AML-193 (cell line): ENCODE data around the gene TOX2.
A peak's percentile ranks its signal among the peaks of the same experiment; 100 is the strongest.

Experiments
- DNase-seq, 2 experiments: peaks; one replicate each; lab custom pipeline; 2025; lab: John Stamatoyannopoulos, UW

TOX2 gene

DNA sequence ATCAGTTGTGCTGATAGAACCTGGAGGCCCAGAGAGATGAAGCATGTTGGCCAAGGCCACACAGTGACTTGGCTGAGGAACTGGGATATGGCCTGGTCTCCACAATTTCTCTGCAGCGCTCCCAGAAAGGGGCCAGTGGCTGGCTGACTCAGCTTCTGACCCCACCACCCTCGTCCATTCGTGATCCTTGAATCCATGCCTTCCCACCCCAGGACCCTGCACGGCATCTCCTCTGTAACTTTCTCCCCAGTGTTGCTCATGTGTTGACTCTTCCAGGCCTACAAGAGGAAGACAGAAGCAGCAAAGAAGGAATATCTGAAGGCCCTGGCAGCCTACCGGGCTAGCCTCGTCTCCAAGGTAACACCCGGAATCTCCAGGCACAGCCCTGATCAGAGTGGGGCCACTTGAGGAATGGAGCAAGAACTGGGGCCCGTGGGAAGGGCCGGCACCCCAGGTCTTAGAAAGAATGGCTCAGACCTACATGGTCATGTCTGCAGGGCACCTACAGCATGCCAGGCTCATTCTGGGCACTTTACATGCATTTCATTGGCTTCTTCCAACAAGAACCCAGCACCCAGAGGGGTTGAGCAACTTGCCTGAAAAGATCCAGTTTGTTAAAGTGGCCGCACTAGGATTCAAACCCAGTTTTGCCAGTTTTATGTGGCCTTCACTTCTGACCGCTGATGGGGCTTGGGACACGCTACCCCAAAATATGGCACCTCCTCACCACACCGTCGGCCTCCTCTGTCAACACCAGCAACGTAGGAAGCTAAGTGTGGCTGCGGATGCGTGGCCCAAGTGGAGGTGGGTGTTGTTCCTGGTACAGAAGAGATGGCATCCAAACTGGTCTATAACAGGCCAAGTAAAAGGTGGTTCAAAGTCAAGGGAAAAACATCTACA, 150.1 kb downstream of the TOX2 start:
- DNase-seq, result no peak

DNA sequence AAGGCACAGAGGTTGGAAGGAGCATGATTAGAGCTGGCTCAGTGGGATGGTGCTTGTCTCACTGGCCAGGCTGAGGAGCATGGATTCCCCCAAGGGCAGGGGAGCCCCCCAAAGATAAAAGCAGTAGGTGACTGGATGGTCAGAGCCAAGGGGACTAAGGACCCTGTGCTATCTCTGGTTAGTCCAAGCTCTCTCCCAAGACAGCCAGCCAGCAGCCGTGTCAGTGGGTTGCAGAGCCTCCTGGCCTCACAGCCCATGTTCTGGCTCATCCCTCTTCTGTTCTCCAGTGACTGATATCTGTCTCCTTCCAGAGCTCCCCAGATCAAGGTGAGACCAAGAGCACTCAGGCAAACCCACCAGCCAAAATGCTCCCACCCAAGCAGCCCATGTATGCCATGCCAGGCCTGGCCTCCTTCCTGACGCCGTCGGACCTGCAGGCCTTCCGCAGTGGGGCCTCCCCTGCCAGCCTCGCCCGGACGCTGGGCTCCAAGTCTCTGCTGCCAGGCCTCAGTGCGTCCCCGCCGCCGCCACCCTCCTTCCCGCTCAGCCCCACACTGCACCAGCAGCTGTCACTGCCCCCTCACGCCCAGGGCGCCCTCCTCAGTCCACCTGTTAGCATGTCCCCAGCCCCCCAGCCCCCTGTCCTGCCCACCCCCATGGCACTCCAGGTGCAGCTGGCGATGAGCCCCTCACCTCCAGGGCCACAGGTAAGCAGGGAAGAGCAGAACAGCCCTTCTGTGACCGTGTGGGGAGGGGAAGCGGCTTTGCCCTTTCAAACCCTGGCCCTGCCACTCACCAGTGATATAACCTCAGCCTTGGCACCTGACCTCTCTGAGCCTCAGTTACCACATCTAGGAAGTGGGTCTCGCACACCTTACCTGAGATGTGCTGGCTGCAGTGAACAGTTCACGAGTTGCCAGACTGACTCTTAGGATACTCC, 151.0 kb downstream of the TOX2 start:
- no peak for DNase-seq

DNA sequence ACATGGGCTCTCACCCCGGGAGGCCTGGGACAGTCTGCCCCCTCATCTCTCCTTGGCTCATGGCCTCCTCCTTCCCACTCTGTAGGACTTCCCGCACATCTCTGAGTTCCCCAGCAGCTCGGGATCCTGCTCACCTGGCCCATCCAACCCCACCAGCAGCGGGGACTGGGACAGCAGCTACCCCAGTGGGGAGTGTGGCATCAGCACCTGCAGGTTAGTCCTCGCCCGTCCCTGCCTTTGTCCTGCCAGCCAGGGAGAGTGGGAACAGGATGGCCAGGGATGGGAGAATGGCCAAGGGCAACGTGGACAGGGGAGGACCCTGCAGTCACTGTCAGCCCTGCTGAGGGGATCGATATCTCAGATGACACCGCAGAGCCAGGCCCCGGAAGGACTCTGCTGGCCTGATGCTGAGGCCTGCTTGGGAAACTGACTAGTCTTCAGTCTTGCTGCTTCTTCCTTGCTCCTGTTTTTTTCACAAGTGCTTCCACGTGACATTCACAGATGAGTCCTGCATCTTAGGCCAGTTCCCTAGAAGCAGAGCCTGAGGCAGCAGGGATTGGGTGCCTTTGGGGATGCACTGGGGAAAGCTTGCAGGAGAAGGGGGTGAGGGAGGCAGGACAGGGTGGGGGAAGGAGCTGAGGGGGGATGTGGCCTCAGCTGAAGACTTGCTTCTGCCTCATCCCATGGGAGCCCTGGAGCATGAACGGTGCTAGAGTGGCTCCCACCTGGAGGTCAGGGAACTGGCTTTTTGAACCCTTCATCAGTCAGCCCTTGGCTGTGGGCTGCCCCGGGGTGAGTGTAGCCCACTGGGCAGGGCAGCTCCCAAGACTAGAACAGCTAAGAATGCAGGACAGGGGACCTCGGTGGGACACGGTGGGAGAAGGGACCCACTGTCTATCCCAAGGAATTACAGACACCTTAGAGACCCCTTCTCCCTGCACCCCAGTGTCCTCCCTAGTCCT, 152.3 kb downstream of the TOX2 start:
- no peak for DNase-seq

DNA sequence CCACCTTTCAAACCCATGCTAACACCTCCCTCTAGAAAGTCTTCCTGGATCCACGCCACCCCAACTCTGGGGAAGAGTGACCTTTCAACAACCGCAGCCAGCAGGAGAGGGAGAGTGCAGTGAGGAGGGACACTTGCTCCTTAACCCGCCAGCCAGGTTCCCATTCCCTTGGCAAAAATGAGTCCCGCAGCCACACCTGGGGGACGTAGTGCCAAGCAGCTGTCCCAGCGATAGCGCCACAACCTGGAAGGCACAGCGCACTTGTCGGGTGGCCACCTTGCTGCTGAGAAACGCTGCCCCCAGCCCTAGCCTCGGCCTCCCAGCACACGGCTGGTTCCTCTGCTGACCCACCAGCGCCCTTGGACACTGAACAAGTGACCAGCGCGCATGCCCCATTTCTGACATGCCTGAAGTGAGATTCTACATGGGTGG, 153.0 kb downstream of the TOX2 start:
- DNase-seq, result no peak

DNA sequence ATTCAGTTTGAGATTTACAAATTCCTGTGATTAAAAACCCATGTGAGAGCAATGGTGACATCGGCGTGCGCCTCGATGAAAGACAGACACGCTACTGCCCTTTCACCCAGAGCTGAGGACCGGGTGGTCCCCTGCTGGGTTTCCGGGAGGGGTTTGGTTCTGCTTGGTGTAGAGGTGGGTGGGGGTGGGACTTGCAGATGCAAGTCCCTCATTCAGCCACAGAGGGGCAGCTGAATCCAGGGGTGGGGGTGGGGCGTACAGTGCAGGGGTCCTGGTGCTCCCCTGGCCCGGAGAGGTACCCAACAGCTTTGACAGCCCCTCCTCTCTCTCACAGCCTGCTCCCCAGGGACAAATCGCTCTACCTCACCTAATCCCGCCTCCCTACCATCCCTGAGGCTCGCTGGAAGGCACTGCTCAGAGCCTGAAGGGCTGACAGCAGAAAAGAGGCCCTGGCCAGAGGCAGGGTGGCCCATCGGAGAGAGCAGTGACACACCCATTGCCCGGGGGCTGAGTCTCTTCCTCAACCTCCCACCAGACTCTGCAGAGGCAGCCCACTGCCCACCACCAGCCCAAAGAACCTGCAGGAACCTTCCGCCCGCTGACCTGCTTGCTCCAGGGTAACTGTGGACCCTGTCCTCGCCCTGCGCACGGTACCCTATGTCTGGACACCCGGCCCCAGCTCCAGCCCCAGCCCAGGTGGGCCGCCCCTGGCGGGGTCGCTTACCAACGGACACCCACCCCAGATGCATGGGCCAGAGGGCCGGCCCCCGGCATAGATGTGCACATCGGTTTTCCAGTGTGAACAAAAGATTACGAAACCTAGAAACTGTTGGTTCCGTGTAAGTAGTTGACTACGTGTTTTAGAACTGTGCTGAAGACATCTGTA, 153.9 kb downstream of the TOX2 start:
- DNase-seq, result no peak

DNA sequence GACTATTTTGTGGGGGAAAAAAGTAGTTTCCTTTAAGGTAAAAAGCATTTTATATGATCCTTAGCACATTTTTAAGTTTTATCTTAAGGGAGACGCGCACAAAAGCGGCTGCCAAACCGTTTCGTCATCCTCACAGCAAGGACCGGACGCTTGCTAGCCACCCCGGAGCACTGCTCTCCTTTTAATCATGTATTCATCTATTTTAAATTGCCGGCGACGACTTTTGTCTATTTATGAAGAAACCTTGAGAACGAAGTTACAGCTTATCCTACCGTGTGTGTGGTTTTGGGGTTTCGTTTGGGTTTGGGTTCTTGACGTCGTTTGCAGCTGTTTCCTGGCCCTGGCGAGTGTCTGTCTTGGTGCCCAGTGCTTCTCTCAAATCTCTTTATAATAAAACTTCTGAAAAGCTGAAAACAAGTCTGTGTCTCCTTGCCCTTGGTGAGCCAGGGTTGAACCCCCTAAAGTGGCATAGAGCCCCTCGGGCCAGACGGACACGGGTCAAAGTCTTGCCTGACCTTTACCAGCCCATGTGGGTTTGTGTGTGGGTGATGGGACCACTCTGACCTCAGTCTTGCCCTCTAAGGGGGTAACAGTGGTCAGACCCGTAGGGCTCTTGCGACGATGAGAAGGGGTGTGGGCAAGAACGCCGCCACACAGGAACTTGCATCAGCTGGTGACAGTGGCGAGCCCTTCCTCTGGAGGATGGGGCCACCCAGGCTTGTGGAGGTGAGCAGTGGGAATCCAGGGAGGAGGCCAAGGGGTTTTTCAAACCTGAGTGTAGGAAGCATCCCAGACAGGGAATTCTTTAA, 154.8 kb downstream of the TOX2 start:
- peak; percentile 27 to 40 for DNase-seq

DNA sequence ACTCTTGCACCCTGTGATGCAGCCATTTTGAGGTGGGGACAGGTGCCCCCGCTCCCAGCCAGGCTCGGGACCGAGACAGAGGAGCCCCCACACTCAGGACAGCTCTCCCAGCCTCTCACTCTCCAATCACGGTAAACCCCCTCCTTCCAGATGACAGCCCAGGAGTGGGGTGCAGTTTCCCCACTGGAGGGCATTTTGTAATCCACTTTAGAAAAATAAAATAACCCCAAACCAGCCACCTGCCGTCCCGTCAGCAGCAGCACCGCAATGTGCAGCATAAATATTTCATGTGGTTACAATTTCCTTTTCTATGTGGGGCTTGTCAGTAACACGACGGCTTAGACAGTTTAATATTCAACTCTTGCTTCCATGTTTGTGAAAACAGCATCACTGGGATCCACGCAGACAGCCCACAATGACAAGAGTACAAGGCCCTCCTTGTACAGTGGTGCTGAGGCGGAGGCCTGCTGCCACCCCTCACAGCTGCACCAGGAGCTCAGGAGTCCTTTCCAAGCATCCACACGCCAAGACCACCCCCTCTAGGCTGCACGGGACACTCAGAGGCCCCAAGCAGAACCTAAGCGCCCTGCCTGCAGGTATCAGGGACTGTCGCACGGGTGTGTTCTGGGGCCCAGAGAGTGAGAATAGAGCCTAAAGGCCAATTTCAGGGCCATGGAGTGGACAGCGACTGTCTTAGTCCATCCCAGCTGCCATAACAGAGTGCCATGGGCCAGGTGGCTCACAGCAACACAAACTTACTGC, 155.7 kb downstream of the TOX2 start:
- no peak for DNase-seq

DNA sequence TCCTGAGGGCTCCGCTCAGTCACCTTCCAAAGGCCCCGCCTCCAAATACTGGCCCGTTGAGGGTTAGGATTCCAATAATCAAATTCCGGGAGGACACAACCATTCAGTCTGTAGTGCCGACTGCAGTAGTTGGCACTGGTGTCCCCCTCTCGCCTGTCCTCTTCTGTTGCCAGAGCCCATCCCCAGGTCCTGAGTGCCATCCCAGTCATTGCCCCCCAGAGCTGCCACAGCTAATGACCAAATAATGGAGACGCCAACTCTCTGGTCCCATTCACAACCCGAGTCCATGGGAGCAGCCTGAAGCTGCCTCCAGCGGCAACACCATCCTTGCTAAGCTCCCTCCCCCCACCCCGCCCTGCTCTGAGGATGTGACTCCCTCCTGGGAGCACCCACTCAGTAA, 156.4 kb downstream of the TOX2 start:
- no peak for DNase-seq

DNA sequence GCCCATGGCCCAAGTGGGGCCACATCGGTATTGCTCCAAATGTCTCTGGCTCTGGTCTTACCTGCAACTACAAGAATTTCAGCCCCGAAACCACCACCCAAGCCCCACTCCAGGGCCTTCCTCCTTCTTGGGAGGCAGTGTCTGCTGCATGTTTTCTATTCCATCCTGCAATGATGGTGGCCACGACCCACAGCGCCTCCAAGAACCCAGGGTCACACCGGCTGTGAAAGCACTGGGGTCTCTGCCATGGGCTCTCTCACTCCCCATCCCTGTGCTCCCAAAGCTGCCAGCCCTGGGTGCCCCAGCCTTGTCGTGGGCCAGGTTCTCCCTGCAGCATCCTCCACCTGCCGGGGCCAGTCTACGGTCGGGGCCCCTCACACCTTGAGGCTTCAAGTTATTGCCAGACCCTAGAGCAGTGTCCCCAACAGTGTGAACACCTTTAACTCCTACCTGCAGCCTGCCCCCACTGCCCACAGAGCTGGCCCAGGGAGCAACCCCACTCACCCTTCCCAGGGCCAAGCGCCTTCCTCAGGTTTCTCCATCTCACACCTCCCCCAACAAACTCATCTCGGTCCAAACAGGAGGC, 157.0 kb downstream of the TOX2 start:
- no peak for DNase-seq

DNA sequence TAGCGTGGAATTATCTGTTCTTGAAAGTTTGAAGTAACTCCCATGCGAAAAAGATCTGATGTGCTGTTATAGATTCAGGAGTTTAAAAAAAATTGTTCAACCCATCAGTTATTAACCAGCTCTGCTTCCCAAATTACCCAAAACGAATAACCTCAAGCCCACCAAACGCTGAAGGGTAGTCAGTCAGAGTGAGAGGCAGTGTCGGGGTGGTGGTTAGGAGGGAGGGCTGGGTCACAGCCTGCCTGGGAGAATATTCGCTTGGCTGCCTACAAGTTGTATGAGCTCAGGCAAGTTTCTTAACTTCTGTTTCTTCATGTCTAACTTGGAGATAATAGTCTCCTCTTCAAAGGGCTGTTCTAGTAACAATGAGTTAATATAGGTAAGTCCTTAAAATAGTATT, 157.7 kb downstream of the TOX2 start:
- no peak for DNase-seq

DNA sequence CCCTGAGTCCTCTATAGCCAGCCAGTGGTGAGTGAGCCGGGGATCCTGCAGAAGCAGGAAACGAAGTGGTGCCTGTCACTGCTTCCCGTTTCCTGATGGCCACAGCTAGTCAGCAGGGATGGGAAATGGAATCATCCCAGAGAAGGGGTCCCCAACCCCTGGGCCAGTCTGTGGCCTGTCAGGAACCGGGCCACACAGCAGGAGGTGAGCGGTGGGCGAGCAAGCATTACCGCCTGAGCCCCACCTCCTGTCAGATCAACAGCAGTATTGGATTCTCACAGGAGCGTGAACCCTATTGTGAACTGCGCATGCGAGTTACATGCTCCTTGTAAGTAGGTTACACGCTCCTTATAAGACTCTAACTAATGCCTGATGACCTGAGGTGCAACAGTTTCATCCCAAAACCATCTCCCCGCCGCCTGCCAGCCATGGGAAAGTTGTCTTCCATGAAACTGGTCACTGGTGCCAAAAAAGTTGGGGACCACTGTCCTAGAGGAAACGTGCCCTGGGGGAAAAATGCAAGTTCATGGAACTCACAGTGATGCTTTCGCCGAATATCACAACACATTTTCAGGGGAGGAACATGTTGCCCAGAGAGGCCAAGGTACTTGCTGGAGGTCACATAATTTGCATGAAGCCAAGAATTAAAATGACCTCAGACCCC, 158.5 kb downstream of the TOX2 start:
- DNase-seq, result no peak

DNA sequence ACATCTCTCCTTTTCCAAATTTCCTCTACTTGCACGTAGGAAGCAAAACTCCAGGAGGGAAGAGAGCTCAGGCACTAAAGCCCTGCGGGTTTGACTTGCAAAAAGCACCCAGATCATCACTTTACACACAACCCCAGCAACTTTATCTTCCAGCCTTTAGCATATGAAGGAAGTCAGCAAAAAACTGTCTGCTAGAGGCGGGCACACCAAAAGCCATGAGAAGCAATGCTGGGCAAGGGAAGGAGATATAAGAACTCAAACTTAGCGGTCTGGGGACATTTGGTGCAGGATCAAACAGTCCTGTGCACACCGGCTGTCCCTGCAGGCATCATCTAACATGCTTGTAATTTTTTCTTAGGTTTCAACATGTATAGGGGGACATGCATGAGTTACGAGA, 159.0 kb downstream of the TOX2 start:
- no peak for DNase-seq

DNA sequence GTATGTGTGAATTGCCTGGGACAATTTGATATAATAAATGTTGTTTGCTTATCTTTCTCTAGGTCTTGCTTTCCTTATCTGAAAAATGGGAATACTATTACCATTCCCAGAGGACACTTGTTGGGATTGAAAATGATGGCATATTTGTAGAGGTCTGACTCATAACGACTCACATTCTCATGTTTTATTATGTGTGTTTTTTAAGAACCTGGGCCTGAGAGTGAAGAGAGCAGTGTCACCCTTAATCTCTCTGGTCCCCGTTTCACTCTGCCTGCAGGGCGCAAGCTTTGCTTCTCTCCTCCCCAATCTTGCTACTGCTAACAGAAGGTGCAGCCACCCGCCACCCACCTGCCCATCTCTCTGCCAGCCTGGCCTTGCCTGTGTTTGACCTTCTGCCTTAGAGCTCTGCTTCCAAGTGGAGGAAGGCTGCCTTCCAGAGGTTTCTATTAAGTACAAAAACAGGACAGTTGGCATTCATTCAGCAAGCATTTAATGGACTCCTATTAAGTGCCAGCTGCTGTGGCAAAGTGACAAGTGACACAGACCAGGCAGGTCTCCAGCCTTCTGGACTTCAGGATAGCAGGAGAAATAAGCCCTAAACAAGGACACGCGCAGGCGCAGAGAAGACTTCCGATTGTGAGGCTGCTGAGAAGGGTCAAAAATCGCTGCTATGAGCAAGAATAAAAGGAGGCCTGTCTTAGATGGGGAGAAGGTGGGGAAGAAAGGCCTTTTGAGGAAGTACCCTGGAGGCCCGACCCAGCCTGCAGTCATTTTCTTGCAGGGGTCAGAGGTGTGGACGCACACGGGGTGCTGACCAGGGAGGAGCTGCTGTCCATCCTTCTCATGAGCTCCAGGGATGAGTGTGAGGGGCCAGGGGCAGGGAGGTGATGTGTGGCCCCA, 159.8 kb downstream of the TOX2 start:
- no peak for DNase-seq

DNA sequence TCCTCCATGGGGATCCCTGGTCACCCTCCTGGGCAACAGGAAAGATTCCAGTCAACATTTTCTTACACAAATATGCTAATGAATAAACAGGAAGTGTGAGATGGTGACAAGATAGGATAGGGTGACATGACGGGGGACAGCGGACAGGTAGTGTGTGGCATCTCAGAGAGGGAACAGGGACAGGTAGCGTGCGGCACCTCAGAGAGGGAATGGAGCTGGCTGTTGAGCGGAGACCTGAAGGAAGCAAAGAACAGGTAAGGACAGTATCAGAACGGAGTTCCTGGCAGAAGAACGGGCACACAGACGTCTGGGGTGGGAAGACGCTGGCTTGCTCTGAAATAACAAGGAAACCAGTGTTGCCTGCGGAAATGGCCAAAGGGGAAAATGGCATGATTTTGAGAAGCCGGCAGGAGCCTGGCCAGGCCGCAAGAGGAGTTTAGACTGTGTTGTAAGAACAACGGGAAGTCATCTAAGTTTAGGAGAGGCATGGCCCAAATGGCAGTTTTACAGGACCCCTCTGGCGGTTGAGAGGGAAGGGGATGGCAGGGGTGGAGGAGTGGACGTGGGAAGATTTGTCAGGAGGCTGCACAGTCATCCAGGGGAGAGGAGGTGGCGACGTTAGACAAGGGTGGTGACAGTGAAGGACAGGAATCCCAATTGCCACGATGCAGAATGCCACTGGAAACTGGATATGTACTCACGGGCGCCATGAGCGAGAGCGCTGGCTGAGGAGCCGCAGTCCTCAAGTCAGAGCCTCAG, 160.7 kb downstream of the TOX2 start:
- DNase-seq, result no peak

DNA sequence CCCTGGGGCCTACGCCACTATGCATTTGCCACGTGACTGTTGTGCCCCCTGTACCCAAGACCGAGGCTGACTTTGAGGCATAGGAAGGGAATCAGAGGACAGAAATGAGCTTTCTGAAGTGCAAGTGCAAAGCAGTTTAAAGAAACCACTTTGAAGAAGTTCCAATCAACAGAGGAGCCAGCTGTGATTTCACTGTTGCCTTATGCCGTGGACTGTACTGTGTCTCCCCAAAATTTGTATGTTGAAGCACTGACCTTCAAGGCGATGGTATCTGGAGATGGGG, 161.2 kb downstream of the TOX2 start:
- DNase-seq, result no peak

DNA sequence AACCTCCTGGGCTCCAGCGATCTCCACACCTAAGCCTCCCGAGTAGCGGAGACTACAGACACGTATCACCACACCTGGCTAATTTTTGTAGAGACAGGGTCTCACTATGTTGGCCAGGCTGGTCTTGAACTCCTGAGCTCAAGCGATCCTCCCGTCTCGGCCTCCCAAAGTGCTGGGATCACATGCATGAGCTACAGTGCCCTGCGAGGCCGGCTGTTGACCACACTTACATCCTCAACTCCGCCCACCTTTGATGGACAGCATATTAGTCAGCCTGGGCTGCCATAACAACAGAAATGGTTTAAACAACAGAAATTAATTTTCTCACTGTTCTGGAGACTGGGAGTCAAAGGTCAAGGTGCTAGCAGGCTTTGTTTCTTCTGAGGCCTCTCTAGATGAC, 164.6 kb downstream of the TOX2 start:
- no peak for DNase-seq

DNA sequence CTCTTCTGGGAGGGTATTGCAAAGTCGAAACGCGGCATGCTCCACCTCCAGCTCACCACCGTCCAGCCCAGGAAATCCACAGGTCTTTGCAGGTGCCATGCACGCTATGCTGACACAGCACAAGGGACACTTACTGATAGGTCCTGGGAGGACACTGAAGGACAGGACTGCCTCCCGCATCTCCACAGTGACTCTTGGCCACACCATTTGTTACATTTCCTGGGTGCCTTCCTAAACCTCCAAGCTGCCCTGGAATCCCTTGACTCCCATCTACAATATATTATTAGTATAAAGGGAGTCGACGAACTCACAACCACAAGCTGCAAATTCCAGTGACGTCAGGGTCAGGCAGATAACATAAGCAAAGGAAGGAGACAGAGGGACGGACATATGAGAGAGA, 165.4 kb downstream of the TOX2 start:
- no peak for DNase-seq
